ENCODE results near the gene PRR23E.
A peak's percentile ranks its signal among the peaks of the same experiment; 100 is the strongest.

Gene PRR23E

DNA sequence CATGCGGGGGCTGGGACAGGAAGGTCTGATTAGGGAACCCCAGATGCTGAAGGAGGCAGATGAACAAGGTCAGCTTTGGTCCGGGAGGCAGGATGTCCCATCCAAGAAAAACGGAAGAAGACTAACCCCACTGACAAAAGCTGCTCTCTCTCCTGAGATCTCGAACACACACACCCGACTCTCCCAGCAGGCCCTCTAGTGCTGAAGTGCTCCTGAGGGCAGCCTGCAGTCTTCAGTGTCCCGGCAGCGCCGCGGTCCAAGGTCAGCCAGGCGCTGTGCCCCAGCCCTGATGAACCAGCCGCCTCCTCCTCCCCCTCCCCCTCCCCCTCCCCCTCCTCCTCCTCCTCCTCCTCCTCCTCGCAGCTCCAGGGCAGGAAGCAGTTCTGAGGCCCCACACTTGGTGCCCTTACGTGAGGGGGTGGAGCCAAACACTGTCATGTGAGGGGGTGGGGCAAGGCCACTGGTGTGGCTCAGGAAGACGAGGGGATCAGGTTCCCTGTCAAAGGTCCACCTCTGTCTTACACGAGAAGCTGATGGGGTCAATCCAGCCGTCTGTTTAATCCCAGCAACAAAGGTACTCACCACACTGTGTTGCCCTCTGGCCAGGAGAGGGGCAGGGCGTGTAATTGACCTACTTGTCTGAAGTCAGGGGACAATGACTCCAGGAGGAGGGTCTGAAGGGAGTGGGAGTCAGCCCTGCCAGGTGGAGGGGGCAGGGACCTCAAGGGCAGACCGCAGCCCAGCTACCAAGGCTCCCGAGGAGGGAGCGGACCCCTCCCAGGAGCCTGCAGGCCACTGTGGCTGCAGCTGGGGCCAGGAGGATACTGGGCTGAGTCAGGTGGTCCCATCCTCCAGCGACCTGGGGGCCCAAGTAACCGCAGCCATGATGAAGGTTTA is 34.3 kb downstream of the PRR23E start:
- no peak for DNase-seq

GRCh38 chr3:127228866-127229265 is 35.9 kb downstream of the PRR23E start:
- no peak for DNase-seq

DNA sequence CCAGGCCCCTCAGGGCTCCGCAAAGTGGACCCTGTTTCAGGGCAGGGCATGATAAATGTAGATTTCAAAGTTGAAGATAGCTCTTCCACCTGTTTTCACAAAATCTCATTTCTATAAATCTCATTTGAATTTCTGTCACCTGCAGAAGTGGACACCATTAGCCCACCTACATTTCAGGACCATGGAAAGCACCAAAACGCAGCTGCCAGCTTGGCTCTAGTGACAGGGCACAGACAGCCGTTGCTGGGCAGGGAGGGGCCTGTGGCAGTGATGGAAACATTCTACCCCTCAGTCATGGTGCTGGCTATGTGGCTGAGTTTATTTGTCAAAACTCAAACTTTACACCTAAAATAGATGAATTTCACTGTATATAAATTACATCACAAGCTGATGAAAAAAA is 40.4 kb downstream of the PRR23E start:
- peak; percentile 22 for DNase-seq

DNA sequence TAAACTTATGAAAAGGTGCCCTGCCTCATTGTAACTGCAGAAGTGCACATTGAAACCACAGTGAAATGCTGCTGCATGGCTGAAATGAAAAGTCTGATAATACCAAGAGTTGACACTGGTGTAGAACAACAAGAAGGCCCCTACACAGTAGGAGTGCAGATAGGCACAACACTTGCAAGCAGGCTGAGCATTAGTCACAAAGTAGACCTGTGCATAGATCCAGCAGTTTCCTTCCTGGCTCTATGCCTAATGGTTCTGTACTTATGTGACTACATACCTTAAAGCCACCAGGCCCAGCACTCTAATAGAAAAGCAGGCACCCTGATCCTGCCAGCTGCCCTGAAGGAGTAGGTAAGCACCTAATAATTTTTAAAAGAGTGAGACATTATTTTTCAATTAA is 41.8 kb downstream of the PRR23E start:
- DNase-seq = no peak

DNA sequence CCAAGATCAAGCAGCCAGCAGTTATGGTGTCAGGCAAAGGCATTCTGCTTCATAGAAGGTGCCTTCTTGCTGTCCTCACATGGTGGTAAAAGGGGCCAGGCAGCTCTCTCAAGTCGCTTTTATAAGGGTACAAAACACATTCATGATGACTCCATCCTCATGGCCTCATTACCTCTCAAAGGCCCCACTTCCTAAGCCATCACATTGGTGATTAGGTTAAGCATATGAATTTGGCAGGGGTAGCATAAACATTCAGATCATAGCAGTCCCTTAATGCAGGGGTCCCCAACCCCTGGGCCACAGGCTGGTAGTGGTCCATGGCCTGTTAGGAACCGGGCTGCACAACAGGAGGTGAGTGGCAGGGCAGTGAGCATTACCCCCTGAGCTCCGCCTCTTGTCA is 42.8 kb downstream of the PRR23E start:
- no peak for DNase-seq

GRCh38 chr3:127237835-127238234 is 44.9 kb downstream of the PRR23E start:
- DNase-seq = no peak

GRCh38 chr3:127238602-127239001 is 45.7 kb downstream of the PRR23E start:
- DNase-seq = no peak

- no peak for DNase-seq
Observed at GRCh38 chr3:127247292-127247691, 54.4 kb downstream of the PRR23E start.

All from right kidney (tissue), 1 donor.